GM10248 (cell line): Measurements from ENCODE around the gene ATP10A.

Source experiments
- CTCF ChIA-PET: fragments of 300-600 bp; sonication (Branson Sonifier 250); formaldehyde crosslinking; extraction: SDS; loops from one replicate; lab custom pipeline; 2021; ENCODE audit warnings: antibody characterized with exemption; lab: Yijun Ruan, JAX
- POLR2A ChIA-PET: fragments of 350-650 bp; sonication (Branson Sonifier 250); formaldehyde crosslinking; extraction: SDS; loops from one replicate; lab custom pipeline; 2020; ENCODE audit warnings: antibody characterized with exemption; lab: Yijun Ruan, JAX
- DNase-seq: peaks from one replicate; pipeline ENCODE4 v3.0.0; 2012; ENCODE audit errors: extremely low spot score
- TF ChIP-seq, protein P1 (sequence below): IDR thresholded peaks from 2 replicates; pipeline ENCODE4 v1.5.1; 2012; ENCODE audit warnings: mild to moderate bottlenecking, low read depth; ENCODE audit errors: extremely low read depth, missing control alignments, control extremely low read depth

ATP10A gene

DNA sequence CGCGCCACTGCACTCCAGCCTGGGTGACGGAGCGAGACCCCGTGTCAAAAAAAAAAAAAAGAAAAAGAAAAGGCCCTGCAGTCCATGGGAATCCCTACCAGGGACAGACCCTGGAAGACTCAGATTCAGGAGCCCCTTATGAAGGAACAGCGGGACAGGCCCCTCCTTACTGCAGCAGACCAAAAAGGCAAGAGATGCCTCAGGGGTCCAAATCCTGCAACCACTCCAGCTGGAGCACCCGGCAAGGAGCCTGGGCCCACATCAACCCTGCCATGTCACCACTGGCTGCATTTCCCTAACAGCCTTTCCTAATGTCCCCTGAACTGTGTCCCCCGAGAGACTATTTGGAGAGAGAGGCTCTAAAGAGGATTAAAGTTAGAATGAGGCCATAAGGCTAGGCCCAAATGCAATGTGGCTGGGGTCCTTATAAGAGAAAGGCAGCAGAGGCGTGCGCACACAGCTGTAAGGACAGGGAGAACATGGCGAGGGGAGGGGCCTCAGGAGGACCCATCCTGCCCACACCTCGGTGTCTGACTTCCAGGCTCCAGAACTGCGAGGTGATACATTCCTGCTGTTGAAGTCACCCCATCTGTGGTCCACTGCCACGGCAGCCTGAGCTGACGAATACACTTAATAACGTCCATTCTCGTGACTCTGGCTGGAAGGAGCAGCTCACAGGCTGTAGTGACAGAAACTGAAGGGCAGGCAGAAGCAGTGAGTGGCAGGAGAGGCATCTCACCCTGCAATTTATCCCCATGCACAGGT is 78.1 kb downstream of the ATP10A start:
- POLR2A ChIA-PET: no interaction called here
- TF ChIP-seq, protein P1, sequence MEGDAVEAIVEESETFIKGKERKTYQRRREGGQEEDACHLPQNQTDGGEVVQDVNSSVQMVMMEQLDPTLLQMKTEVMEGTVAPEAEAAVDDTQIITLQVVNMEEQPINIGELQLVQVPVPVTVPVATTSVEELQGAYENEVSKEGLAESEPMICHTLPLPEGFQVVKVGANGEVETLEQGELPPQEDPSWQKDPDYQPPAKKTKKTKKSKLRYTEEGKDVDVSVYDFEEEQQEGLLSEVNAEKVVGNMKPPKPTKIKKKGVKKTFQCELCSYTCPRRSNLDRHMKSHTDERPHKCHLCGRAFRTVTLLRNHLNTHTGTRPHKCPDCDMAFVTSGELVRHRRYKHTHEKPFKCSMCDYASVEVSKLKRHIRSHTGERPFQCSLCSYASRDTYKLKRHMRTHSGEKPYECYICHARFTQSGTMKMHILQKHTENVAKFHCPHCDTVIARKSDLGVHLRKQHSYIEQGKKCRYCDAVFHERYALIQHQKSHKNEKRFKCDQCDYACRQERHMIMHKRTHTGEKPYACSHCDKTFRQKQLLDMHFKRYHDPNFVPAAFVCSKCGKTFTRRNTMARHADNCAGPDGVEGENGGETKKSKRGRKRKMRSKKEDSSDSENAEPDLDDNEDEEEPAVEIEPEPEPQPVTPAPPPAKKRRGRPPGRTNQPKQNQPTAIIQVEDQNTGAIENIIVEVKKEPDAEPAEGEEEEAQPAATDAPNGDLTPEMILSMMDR: no peak
- DNase-seq: no peak
- CTCF ChIA-PET: interaction anchor here (1.6 kb wide), 1 partner anchor 15 kb away, joined by 3 read pairs; no protein-coding TSS in a partner anchor

DNA sequence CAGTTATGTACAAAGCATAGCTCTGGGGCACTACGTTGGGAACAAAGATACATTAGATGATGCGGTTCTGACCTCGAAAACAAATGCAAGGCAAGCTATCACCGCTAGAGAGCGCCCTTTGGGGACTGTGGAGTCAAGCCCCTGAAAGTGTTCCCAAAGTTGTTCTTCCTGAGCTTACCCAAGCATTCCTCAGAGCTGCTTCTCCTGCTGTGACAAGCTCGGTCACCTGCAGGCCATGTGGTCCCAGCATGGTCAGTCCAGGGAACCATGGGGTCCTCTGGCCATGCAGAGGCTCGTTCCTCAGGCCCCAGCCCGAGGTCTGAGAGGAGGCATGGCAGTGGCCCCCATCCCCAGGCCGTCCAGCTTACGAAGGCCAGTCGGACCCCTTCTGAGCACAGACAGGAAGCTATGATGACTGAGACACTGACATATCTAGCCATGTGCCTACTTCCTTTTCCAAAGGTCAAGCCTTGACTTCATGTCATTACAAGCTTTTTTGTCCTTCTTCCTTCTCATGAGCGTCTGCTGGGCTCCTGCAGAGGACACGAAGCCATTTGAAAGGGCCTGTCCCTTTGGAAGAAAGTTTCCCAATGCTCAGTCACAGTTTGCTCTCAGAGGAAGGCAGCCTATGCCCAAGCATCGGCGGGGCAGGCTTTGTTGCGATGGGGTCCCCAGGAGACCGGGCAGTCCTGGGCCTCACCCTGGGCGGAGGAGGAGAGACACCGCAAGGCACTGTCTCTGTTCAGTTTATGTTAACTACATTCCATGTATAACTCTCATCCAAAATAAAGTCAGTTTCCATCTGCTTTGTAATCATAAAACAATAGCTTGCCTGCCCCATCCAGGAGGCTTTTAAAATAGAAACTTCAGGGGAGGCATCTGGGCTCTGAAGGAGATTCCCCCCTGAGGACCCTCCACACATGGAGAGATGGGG is 79.3 kb downstream of the ATP10A start:
- POLR2A ChIA-PET: no interaction called here
- no peak for DNase-seq
- TF ChIP-seq, protein P1: no peak
- CTCF ChIA-PET: interaction anchor here (0.9 to 1.3 kb wide), 3 partner anchors 9 to 15 kb away, joined by 3 read pairs; no protein-coding TSS in a partner anchor

DNA sequence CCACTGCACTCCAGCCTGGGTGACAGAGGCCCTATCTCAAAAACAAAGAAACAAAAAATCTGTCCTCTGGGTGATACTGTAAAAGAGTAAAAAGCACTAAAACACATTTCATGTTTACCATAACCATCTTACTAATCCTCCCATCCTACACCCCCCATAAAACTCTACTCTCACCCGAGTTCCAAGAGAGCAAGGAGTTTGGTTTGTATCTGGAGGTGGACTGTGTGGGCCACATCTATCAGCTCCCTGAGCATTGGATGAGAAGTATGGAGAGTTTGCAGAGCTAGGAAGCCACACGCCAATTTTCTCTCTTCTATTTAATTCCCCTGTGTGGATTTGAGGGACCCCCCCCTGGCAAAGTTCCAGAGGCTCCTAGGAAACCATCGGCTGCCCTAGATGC is 80.0 kb downstream of the ATP10A start:
- CTCF ChIA-PET: interaction anchor here (0.9 to 1.3 kb wide), 3 partner anchors 9 to 16 kb away, joined by 3 read pairs; no protein-coding TSS in a partner anchor

DNA sequence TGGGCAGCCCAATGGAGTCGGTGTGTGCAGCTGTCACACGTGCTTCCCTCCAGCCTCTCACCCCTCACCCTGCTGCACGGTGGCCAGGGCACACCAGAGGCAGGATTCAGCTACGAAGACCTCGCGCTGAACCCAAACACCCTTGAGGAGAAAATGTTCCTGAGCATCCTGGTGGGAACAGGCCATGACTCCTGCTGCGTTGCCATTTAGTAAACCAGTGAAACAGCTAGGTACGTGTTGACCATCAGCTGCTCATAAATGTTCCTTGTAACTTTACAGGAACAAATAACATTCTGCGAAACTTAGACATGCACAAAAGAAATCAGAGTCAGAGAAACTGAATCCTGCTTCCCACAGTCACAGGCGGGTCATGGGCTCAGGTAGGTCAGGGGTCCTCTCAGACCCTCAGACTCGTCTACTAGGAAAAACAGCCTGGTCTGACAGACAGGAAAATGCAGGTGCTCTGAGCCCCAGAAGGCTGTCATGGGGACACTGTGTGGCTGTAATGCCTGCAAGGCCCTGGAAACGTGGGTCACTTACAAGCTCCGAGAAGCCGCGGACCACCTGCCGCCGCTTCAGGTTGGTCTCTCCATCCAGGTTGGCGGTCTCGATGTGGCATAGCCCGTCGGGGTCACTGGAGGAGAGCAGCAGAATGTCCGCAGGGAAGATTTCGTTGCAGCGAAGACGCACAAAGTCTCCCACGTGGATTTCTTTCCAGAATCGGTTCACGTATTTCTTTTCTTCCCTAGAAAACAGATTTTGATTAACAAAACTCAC is 82.5 kb downstream of the ATP10A start:
- ChIA-PET CTCF (no interaction called here), POLR2A (no interaction called here)
- DNase-seq: no peak
- TF ChIP-seq, protein P1: no peak

More for the DNA sequence above, 80.0 kb downstream of the ATP10A start:
- POLR2A ChIA-PET: no interaction called here
- no peak for DNase-seq
- TF ChIP-seq, protein P1: no peak

DNA sequence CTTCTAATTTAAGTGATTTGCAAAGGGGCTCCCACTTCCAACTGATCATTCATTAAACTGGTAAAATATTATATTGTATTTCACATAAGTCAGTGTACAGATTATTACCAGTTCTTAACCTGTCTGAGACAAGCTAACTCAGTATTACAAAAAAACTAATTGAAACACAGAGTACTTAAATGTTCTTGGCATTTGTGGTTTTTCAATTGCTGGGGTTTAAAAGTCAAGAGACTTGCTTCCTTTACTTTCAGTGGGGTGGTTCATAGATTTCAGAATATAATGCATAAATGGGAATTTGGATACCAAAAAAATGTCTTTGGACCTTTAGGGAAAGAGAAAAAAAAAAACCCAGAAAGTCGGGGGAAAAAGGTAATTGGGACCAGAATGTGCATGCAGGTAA is 85.0 kb downstream of the ATP10A start:
- TF ChIP-seq, protein P1: no peak
- ChIA-PET POLR2A (no interaction called here), CTCF (interaction anchor here (1.3 kb wide), 1 partner anchor 10 kb away, joined by 3 read pairs; no protein-coding TSS in a partner anchor)
- DNase-seq: no peak
